Astrocyte of the spinal cord (primary cell): Measurements from ENCODE around the gene CPLANE1.
"Not testable (repeated sequence)": the region's sequence is repeated elsewhere in the genome, so short reads cannot be mapped to it uniquely, and the experiment has no call there.

Experiments used
- DNase-seq: peaks from one replicate; pipeline ENCODE4 v3.0.0; 2011; ENCODE audit warnings: low read depth, low spot score
- H3K4me3 ChIP-seq: 2 replicates; pipeline ENCODE4 v1.5.1; 2011; ENCODE audit warnings: low read depth, mild to moderate bottlenecking, low read length, moderate library complexity
- CTCF ChIP-seq: IDR thresholded peaks from 2 replicates; pipeline ENCODE4 v1.5.1; 2012; ENCODE audit warnings: low read depth, mild to moderate bottlenecking, low read length, inconsistent platforms
- in situ Hi-C: cut with HindIII; loops from 2 replicates; pipeline ENCODE4 v1.10.0; 2017; ENCODE audit warnings: low sequenced_read_pairs

Gene CPLANE1

GRCh38 chr5:37111426-37112382 lies 137.5 kb downstream of the CPLANE1 start:
- in situ Hi-C loops = no loop called here
- H3K4me3 ChIP-seq = no peak overlapping the region
- no peak for DNase-seq
- TF ChIP-seq CTCF = no peak

GRCh38 chr5:37110135-37110534 lies 139.0 kb downstream of the CPLANE1 start:
- DNase-seq = no peak
- in situ Hi-C loops = no loop called here
- no peak for TF ChIP-seq CTCF
- H3K4me3 ChIP-seq = no peak overlapping the region

- no peak for TF ChIP-seq CTCF
- H3K4me3 ChIP-seq = no peak overlapping the region
- no peak for DNase-seq
- in situ Hi-C loops = no loop called here
Measured at GRCh38 chr5:37109338-37109737, 139.8 kb downstream of the CPLANE1 start.

GRCh38 chr5:37103302-37103701 lies 145.9 kb downstream of the CPLANE1 start:
- H3K4me3 ChIP-seq = no peak overlapping the region
- DNase-seq = no peak
- in situ Hi-C loops = no loop called here
- no peak for TF ChIP-seq CTCF

GRCh38 chr5:37099267-37099666 lies 149.9 kb downstream of the CPLANE1 start:
- H3K4me3 ChIP-seq, DNase-seq, in situ Hi-C loops: not testable (repeated sequence)

- in situ Hi-C loops, DNase-seq, H3K4me3 ChIP-seq: not testable (repeated sequence)
Measured at GRCh38 chr5:37093795-37094194, 155.4 kb downstream of the CPLANE1 start.

- no peak for TF ChIP-seq CTCF
- no peak overlapping the region for H3K4me3 ChIP-seq
- DNase-seq = no peak
- in situ Hi-C loops = no loop called here
Measured at GRCh38 chr5:37090781-37091180, 158.4 kb downstream of the CPLANE1 start.
